ENCODE results near the gene TACC2.

DNA sequence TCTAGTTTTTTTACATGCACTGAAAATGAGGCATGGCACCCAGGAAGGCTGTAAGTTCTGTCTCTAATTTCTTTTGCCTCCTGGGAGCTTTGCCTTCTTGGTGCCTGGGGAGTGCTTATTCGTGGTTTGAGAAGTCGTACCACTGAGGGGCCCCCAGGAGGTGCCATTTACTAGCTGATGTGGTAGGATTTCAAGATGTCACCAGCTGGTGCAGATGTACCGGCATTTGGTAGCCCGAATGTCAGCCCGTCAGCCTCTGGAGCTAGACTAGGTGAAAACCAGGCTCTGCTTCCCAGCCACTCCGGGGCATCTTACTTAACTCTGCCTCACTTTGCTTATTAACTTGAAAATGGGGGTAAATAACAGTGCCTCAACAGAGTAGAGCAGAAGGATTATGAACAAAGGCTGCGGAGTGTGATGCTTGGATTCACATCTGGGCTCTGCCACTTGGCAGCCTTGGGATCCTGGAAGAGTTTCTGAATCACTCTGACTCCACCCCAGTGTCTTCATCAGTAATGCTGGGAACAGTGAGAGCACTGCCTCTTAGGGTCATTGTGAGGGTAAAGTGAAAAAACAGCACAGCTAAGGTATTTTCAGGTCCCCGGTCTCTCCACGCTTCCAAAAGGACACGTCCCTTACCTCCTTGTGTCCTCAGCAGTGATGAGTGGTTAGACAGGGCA lies 250.8 kb downstream of the TACC2 start:
- TF ChIP-seq, protein P1, sequence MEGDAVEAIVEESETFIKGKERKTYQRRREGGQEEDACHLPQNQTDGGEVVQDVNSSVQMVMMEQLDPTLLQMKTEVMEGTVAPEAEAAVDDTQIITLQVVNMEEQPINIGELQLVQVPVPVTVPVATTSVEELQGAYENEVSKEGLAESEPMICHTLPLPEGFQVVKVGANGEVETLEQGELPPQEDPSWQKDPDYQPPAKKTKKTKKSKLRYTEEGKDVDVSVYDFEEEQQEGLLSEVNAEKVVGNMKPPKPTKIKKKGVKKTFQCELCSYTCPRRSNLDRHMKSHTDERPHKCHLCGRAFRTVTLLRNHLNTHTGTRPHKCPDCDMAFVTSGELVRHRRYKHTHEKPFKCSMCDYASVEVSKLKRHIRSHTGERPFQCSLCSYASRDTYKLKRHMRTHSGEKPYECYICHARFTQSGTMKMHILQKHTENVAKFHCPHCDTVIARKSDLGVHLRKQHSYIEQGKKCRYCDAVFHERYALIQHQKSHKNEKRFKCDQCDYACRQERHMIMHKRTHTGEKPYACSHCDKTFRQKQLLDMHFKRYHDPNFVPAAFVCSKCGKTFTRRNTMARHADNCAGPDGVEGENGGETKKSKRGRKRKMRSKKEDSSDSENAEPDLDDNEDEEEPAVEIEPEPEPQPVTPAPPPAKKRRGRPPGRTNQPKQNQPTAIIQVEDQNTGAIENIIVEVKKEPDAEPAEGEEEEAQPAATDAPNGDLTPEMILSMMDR (IDR thresholded peaks at IDR 0.05), result no peak
- no peak for TF ChIP-seq POLR2A (IDR thresholded peaks at IDR 0.05)
